NCI-H1930 (cell line): ENCODE data around the gene AKR1C2.
"Not testable (repeated sequence)": the region's sequence is repeated elsewhere in the genome, so short reads cannot be mapped to it uniquely, and the experiment has no call there.

Experiments
- DNase-seq, 2 experiments: peaks; one replicate each; lab custom pipeline; 2025; lab: John Stamatoyannopoulos, UW

The AKR1C2 gene

GRCh38 chr10:5003127-5004029, at the start of gene AKR1C2:
Gene AKR1C2, minus strand, starts transcription at chr10:5003857. Its CDS starts 22 bp downstream, at chr10:5003835.
- DNase-seq = not testable (repeated sequence)

GRCh38 chr10:5052951-5053500, 49.4 kb upstream of the AKR1C2 start:
- DNase-seq = not testable (repeated sequence)

- DNase-seq = no peak
Measured at GRCh38 chr10:5047912-5048628, 44.4 kb upstream of the AKR1C2 start.

GRCh38 chr10:5047055-5047454, 43.4 kb upstream of the AKR1C2 start:
- not testable (repeated sequence) for DNase-seq

- DNase-seq = no peak
Measured at GRCh38 chr10:5046410-5046809, 42.8 kb upstream of the AKR1C2 start.

GRCh38 chr10:5045095-5045494, 41.4 kb upstream of the AKR1C2 start:
- no peak for DNase-seq

- DNase-seq = no peak
Measured at GRCh38 chr10:5043716-5044115, 40.1 kb upstream of the AKR1C2 start.

- DNase-seq = no peak
Measured at GRCh38 chr10:5042922-5043321, 39.3 kb upstream of the AKR1C2 start.

GRCh38 chr10:5041471-5042023, 37.9 kb upstream of the AKR1C2 start:
- no peak for DNase-seq

- DNase-seq = no peak
Measured at GRCh38 chr10:5040781-5041470, 37.3 kb upstream of the AKR1C2 start.

GRCh38 chr10:5040010-5040673, 36.5 kb upstream of the AKR1C2 start:
- no peak for DNase-seq

GRCh38 chr10:5038733-5039132, 35.1 kb upstream of the AKR1C2 start:
- no peak for DNase-seq

GRCh38 chr10:5038101-5038500, 34.4 kb upstream of the AKR1C2 start:
- DNase-seq = no peak

- no peak for DNase-seq
Measured at GRCh38 chr10:5036511-5036910, 32.9 kb upstream of the AKR1C2 start.

- no peak for DNase-seq
Measured at GRCh38 chr10:5035356-5035755, 31.7 kb upstream of the AKR1C2 start.

- no peak for DNase-seq
Measured at GRCh38 chr10:5034588-5034987, 30.9 kb upstream of the AKR1C2 start.

GRCh38 chr10:5033061-5033778, 29.6 kb upstream of the AKR1C2 start:
- DNase-seq = no peak

- not testable (repeated sequence) for DNase-seq
Measured at GRCh38 chr10:5032444-5032843, 28.8 kb upstream of the AKR1C2 start.

- not testable (repeated sequence) for DNase-seq
Measured at GRCh38 chr10:5031588-5031987, 27.9 kb upstream of the AKR1C2 start.

- DNase-seq = no peak
Measured at GRCh38 chr10:5030989-5031388, 27.3 kb upstream of the AKR1C2 start.

- not testable (repeated sequence) for DNase-seq
Measured at GRCh38 chr10:5025461-5025881, 21.8 kb upstream of the AKR1C2 start.
